Measurements from ENCODE around the gene GRK3.

The GRK3 gene

DNA sequence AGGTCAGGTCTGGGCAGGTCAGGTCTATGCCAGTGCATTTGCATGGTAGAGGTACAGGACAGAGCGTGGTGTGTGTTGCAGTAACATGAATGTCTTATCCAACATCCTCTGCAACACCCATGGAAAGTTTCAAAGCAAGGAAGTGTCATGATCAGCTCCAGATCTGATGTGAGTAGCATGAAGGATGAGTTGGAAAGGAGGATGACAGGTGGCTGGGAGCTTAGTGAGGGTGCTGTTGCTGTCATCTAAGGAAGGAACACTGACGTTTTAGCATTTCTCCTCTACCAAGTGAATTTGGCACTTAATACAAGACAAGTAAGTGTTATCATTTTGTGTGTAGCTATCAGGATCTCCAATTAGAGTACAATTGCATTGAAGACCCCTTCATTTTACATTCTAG, 65.1 kb downstream of the GRK3 start:
- DNase-seq, result no peak

GRCh38 chr22:25630447-25630846, 66.0 kb downstream of the GRK3 start:
- DNase-seq, result no peak

GRCh38 chr22:25636323-25636722, 71.8 kb downstream of the GRK3 start:
- DNase-seq, result no peak

DNA sequence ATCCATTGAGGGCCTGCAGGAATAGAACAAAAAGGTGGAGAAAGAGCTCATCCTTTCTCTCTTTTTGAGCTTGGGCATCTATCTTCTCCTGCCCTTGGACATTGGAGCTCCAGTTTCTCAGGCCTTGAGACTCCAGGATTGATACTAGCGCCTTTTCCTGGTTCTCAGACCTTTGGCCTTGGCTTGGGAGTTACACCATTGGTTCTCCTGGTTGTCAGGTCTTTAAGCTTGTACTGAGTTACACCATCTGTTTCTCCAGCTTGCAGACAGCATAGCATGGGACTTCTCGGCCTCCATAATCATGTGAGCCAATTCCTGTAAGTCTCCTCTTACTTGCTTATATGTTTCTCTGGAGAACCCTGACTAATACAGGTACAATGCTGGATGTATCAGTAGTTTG, 72.6 kb downstream of the GRK3 start:
- no peak for DNase-seq

DNA sequence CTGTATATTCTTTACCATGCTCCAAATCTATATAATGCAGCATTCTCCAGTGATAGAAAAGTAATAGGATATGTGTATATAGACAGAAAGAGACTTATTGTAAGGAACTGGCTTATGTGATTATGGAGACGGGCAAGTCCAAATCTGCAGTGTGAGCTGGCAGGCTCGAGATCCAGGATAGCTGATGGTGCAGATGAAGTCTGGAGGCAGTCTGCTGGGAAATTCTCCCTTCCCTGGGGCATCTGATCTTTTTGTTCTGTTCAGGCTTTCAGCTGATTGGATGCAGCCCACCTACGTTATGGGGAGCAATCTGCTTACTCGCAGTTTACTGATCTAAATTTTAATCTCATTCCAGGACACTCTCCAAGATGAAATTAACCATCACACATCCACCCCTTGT, 73.2 kb downstream of the GRK3 start:
- no peak for DNase-seq

- DNase-seq, result no peak
Measured at GRCh38 chr22:25638638-25639037, 74.2 kb downstream of the GRK3 start.

- no peak for DNase-seq
Measured at GRCh38 chr22:25641650-25642049, 77.2 kb downstream of the GRK3 start.

DNA sequence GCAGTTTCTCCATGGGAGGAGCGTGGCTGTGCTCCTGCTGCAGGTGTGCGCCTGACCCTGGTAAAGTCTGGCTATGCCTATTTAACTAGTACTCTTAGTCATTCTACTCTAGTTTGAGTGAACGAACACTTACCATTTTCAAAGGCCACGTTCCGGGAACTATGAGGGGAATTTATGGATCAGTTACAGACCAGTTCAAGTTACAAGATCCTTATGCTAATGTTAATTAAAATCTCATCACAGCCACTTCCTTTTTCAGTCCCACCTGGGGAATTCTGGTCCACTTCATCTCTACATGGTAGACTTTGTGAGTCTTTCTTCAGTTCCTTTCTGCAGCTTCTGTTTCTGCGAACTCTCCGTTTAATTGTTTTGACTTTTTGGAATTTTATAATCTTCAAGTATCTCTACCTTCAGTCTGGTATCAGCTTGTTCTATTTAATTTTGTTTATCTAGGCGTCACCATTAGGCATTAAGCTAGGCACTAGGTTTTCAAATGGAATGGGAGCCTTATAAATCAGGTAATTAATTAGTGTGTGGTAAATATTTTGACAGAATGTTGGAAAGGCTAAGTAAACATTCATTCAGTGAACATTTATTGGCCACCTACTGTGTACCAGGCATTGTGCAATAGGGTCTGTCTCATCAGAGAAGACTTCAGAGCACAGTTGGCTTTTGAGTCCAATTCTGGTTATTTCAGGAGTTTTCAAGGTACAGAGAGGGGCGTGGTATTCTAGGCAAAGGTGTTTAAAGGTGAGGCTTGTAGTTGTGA, 78.9 kb downstream of the GRK3 start:
- no peak for DNase-seq

DNA sequence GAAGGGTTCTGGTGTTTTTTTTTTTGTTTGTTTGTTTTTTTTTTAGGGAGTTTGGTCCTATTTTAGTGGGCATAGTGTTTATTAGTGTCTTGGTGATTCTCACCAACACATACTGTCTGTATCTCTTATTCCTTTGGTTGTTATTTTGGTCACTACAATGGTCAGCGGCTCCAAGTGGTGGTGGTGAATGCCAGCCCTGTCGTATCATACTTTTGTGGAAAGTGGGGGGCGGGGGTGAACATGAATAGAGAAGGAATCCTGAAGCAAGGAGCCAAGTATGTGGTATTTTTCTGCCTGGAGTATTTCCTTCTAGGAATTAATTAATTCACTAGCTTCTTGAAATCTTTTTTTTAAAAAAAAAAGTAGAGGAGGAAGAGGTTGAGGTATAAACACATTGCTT, 79.6 kb downstream of the GRK3 start:
- no peak for DNase-seq

- DNase-seq, result no peak
Measured at GRCh38 chr22:25645266-25645665, 80.8 kb downstream of the GRK3 start.

DNA sequence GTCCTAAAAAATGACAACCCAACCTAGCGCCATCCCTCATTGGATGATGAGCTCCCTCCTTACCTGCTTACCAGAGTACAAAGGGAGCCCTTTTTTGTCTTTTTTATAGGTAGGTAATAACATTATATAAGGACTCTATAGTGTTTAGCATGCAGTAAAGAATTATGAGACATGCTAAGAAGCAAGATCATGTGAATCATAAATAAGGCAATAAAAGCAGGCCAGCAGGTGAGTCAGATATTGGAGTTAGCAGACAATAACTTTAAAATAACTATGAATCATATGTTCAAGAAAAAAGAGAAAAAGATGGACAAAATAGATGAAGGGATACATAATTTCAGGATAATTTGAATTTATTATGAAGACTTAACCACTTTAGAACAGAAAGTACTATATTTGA, 81.5 kb downstream of the GRK3 start:
- DNase-seq, result no peak

DNA sequence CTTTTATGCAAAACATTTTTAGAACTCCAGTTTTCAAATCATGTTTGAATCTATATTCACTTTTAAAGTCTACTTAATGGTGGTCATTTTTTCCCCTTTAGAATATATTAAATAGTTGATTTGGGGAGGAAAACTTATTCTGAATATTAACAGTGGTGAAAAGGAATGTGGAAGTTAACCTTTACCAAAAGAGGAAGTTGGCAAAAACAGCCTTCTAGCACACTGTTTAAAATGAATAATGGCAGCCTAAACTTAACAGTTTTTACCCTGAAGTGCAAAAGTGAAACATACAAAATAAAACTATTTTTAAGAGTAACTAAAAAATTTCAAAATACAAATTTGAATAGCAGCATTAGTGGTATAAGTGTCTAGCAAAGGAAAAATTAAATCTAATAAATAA, 86.4 kb downstream of the GRK3 start:
- DNase-seq, result no peak

GRCh38 chr22:25651332-25652085, 87.0 kb downstream of the GRK3 start:
- no peak for DNase-seq

DNA sequence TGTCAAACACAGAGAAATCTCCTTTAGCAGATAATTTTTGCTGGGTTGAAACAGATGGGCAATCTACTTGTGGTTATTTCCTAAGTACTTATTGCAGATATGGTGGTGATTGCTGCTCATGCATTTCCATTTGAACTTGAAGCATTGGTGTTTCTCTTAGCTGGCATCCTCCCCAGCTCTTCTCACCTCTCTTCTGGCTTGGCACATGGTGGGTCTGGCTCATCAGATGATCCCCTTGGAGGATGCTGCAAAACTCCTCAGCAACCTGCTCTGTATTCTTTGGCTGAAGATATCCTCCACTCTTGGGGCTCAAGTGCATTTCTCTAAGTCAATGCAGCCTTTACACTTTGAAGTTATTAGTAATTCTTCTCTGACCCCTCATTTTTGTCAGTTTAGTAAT, 90.2 kb downstream of the GRK3 start:
- DNase-seq, result no peak

GRCh38 chr22:25655371-25655935, 91.0 kb downstream of the GRK3 start:
- no peak for DNase-seq

GRCh38 chr22:25656724-25657123, 92.2 kb downstream of the GRK3 start:
- no peak for DNase-seq

- no peak for DNase-seq
Measured at GRCh38 chr22:25658633-25659032, 94.2 kb downstream of the GRK3 start.

- no peak for DNase-seq
Measured at GRCh38 chr22:25659413-25659812, 94.9 kb downstream of the GRK3 start.

- DNase-seq, result no peak
Measured at GRCh38 chr22:25660336-25660735, 95.9 kb downstream of the GRK3 start.

DNA sequence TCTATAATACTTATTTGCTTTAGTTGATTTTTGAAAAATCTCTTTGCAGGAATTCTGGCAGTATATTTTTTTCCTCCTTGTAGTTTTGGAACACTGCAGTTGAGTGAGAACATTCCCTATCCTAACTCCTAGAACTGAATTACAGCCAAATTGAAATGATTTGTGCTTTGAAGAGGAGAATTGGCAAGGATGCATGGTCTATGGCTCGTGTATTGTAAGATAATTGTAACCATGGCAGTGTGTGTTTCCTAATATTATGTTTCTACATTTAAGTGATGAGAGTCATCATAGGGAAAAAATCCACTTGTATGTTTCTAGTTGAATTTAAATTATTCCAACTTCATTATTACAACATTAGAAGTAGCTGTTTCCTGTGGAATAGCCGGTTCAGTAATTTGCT, 96.6 kb downstream of the GRK3 start:
- DNase-seq, result no peak

GRCh38 chr22:25663654-25664053, 99.2 kb downstream of the GRK3 start:
- DNase-seq, result no peak

- no peak for DNase-seq
Measured at GRCh38 chr22:25666308-25666707, 101.8 kb downstream of the GRK3 start.

DNA sequence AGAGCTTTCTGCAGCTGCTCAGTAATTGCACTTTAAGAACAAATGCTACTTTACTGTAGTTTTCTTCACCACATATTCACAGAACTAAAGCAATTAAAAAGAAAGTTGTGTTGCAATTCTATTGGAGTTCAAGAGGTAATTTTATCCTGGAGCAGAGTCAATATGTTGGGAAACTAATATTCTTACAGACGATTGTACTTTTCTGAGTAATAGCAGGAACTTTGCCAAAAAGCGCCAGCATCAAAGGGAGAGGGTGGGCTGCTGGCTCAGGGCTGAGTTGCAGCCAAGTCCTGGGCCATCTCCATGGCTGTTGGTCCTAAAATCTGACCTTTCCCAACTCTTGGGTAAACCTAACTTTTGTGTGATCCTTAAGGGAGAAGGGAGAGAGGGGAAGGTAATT, 104.0 kb downstream of the GRK3 start:
- DNase-seq, result no peak
